HEK293 (cell line): ENCODE measurements around the gene MED16.

Experiments
- EGR2 ChIP-seq: fragments of 450-650 bp; formaldehyde crosslinking; IDR thresholded peaks from 2 replicates; pipeline ENCODE4 v1.5.1; 2016; ENCODE audit warnings: low read depth, missing biosample characterization, missing genetic modification characterization
- FEZF1 ChIP-seq: fragments of 450-650 bp; formaldehyde crosslinking; IDR thresholded peaks from 2 replicates; pipeline ENCODE4 v1.5.1; 2016; ENCODE audit warnings: missing biosample characterization, missing genetic modification characterization
- GLIS1 ChIP-seq: fragments of 450-650 bp; formaldehyde crosslinking; IDR thresholded peaks from 2 replicates; pipeline ENCODE4 v1.5.1; 2016; ENCODE audit warnings: missing biosample characterization, missing genetic modification characterization
- HIC1 ChIP-seq: fragments of 450-650 bp; formaldehyde crosslinking; IDR thresholded peaks from 2 replicates; pipeline ENCODE4 v1.5.1; 2016; ENCODE audit warnings: missing biosample characterization, missing genetic modification characterization
- IKZF3 ChIP-seq: fragments of 450-650 bp; IDR thresholded peaks from 2 replicates; pipeline ENCODE4 v1.5.0; 2018; ENCODE audit warnings: missing biosample characterization, mild to moderate bottlenecking, missing genetic modification characterization, moderate library complexity
- KLF16 ChIP-seq: fragments of 450-650 bp; formaldehyde crosslinking; IDR thresholded peaks from 2 replicates; pipeline ENCODE4 v1.5.1; 2017; ENCODE audit warnings: missing biosample characterization, missing genetic modification characterization
- SP2 ChIP-seq: fragments of 450-650 bp; formaldehyde crosslinking; IDR thresholded peaks from 2 replicates; pipeline ENCODE4 v1.5.1; 2016; ENCODE audit warnings: missing biosample characterization, missing genetic modification characterization
- YY1 ChIP-seq: fragments of 450-650 bp; formaldehyde crosslinking; IDR thresholded peaks from 2 replicates; pipeline ENCODE4 v1.5.1; 2018; ENCODE audit warnings: missing biosample characterization, missing genetic modification characterization
- ZBTB11 ChIP-seq: fragments of 450-650 bp; formaldehyde crosslinking; conservative IDR thresholded peaks from 2 replicates; pipeline ENCODE4 v1.5.1; 2016; ENCODE audit warnings: low read depth, missing biosample characterization, missing genetic modification characterization
- ZBTB17 ChIP-seq: fragments of 450-650 bp; formaldehyde crosslinking; IDR thresholded peaks from 2 replicates; pipeline ENCODE4 v1.5.1; 2016; ENCODE audit warnings: missing biosample characterization, missing genetic modification characterization
- ZBTB48 ChIP-seq: fragments of 450-650 bp; formaldehyde crosslinking; IDR thresholded peaks from 2 replicates; pipeline ENCODE4 v1.5.1; 2016; ENCODE audit warnings: missing biosample characterization, missing genetic modification characterization
- ZBTB6 ChIP-seq: fragments of 450-650 bp; formaldehyde crosslinking; IDR thresholded peaks from 2 replicates; pipeline ENCODE4 v1.5.1; 2017; ENCODE audit warnings: missing biosample characterization, missing genetic modification characterization
- ZEB2 ChIP-seq: fragments of 450-650 bp; formaldehyde crosslinking; IDR thresholded peaks from 2 replicates; pipeline ENCODE4 v1.5.1; 2016; ENCODE audit warnings: missing biosample characterization, missing genetic modification characterization
- ZIC2 ChIP-seq: fragments of 450-650 bp; formaldehyde crosslinking; IDR thresholded peaks from 2 replicates; pipeline ENCODE4 v1.5.1; 2016; ENCODE audit warnings: missing biosample characterization, missing genetic modification characterization
- ZNF169 ChIP-seq: fragments of 450-650 bp; formaldehyde crosslinking; IDR thresholded peaks from 2 replicates; pipeline ENCODE4 v1.5.1; 2016; ENCODE audit warnings: missing biosample characterization, missing genetic modification characterization
- ZNF23 ChIP-seq: fragments of 450-650 bp; formaldehyde crosslinking; IDR thresholded peaks from 2 replicates; pipeline ENCODE4 v1.5.1; 2016; ENCODE audit warnings: missing biosample characterization, missing genetic modification characterization, borderline replicate concordance
- ZNF239 ChIP-seq: fragments of 450-650 bp; formaldehyde crosslinking; IDR thresholded peaks from 2 replicates; pipeline ENCODE4 v1.5.1; 2016; ENCODE audit warnings: missing biosample characterization, missing genetic modification characterization
- ZNF529 ChIP-seq: fragments of 450-650 bp; formaldehyde crosslinking; IDR thresholded peaks from 2 replicates; pipeline ENCODE4 v1.5.1; 2017; ENCODE audit warnings: missing genetic modification characterization, missing biosample characterization; ENCODE audit not compliant: insufficient replicate concordance
- ZNF558 ChIP-seq: fragments of 450-650 bp; formaldehyde crosslinking; IDR thresholded peaks from 2 replicates; pipeline ENCODE4 v1.5.1; 2016; ENCODE audit warnings: missing biosample characterization, missing genetic modification characterization
- ZNF629 ChIP-seq: fragments of 450-650 bp; formaldehyde crosslinking; IDR thresholded peaks from 2 replicates; pipeline ENCODE4 v1.5.1; 2017; ENCODE audit warnings: missing biosample characterization, missing genetic modification characterization
- ZNF645 ChIP-seq: fragments of 450-650 bp; formaldehyde crosslinking; IDR thresholded peaks from 2 replicates; pipeline ENCODE4; 2016; ENCODE audit warnings: missing biosample characterization, missing genetic modification characterization
- ZNF654 ChIP-seq: fragments of 450-650 bp; formaldehyde crosslinking; IDR thresholded peaks from 2 replicates; pipeline ENCODE4 v1.5.1; 2016; ENCODE audit warnings: low read depth, missing biosample characterization, missing genetic modification characterization
- ZNF843 ChIP-seq: fragments of 450-650 bp; formaldehyde crosslinking; IDR thresholded peaks from 2 replicates; pipeline ENCODE4 v1.5.1; 2016; ENCODE audit warnings: missing biosample characterization, missing genetic modification characterization
- ZSCAN30 ChIP-seq: fragments of 450-650 bp; IDR thresholded peaks from 2 replicates; pipeline ENCODE4 v1.5.1; 2018; ENCODE audit warnings: missing biosample characterization, mild to moderate bottlenecking, missing genetic modification characterization, moderate library complexity
- TF ChIP-seq, protein P1 (sequence below): fragments of 450-650 bp; formaldehyde crosslinking; IDR thresholded peaks from 2 replicates; pipeline ENCODE4 v1.5.1; 2017; ENCODE audit warnings: missing biosample characterization, missing genetic modification characterization
- TF ChIP-seq, protein P2 (sequence below): fragments of 450-650 bp; formaldehyde crosslinking; IDR thresholded peaks from 2 replicates; pipeline ENCODE4 v1.5.1; 2016; ENCODE audit warnings: missing biosample characterization, missing genetic modification characterization
- TF ChIP-seq, protein P3 (sequence below): fragments of 450-650 bp; formaldehyde crosslinking; IDR thresholded peaks from 2 replicates; pipeline ENCODE4 v1.5.1; 2017; ENCODE audit warnings: missing biosample characterization, missing genetic modification characterization

MED16 gene

DNA sequence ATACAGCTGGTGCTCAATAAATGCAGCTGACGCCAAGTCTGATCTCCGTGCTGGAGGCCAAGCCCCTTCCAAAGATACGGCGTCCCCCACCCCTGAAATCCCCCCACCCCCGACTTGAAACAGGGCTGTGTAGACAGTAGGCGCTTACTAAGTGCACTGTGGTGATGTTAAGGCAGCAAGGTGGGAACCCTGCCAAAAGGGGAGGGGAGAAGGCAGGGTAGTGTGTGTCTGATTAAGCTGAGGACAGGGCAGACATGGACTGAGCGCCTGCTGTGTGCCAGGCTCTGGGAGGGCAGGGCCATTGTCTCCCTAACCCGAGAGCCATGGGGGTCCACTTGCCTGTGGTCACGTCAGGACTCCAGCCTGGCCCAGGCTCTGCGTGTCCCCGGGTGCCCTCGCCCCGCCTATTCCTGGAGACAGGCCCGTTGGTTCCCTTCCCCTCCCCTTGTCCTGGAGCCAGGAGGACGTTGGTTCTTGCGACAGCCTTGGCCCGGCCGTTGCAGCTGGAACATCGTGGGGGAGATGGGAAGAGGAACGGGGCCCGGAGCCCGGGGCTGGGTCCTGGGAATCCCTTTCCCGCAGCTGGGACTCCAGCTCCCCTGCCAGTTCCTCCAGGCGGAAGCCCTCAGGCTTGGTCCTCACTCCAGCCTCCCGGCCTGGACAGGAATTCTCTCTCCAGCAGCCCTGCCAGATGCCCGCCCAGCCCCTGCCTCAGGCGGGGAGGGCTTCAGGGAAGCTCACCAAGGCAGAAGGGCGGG is 42.6 kb downstream of the MED16 start (continued):
- TF ChIP-seq ZBTB11 (tag by site-specific recombination) = no peak
- TF ChIP-seq SP2 (tag by site-specific recombination) = peak; percentile 36
- TF ChIP-seq ZNF558 = no peak
- no peak for TF ChIP-seq ZNF645 (tag by site-specific recombination)
- peak; percentile 40; the same call in 1 of the 2 replicates for TF ChIP-seq ZEB2
- TF ChIP-seq ZSCAN30 (tag by site-specific recombination) = no peak
- TF ChIP-seq ZBTB6 (tag by site-specific recombination) = peak; percentile 77; the same call in 1 of the 2 replicates
- no peak for TF ChIP-seq FEZF1 (tag by site-specific recombination)
- no peak for TF ChIP-seq ZBTB48 (tag by site-specific recombination)
- no peak for TF ChIP-seq EGR2 (tag by site-specific recombination)
- peak; percentile 88 for TF ChIP-seq ZIC2
- TF ChIP-seq ZNF629 (tag by site-specific recombination) = no peak
- TF ChIP-seq HIC1 (tag by site-specific recombination) = peak; percentile 68; the same call in 1 of the 2 replicates
- TF ChIP-seq ZBTB17 (tag by site-specific recombination) = no peak
- TF ChIP-seq, protein P1, sequence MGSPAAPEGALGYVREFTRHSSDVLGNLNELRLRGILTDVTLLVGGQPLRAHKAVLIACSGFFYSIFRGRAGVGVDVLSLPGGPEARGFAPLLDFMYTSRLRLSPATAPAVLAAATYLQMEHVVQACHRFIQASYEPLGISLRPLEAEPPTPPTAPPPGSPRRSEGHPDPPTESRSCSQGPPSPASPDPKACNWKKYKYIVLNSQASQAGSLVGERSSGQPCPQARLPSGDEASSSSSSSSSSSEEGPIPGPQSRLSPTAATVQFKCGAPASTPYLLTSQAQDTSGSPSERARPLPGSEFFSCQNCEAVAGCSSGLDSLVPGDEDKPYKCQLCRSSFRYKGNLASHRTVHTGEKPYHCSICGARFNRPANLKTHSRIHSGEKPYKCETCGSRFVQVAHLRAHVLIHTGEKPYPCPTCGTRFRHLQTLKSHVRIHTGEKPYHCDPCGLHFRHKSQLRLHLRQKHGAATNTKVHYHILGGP = no peak
- peak; percentile 69; the same call in 1 of the 2 replicates for TF ChIP-seq IKZF3 (tag by site-specific recombination)
- TF ChIP-seq ZNF239 (tag by site-specific recombination) = no peak
- no peak for TF ChIP-seq ZNF529
- no peak for TF ChIP-seq ZNF843 (tag by site-specific recombination)
- TF ChIP-seq GLIS1 (tag by site-specific recombination) = peak; percentile 95
- TF ChIP-seq, protein P2, sequence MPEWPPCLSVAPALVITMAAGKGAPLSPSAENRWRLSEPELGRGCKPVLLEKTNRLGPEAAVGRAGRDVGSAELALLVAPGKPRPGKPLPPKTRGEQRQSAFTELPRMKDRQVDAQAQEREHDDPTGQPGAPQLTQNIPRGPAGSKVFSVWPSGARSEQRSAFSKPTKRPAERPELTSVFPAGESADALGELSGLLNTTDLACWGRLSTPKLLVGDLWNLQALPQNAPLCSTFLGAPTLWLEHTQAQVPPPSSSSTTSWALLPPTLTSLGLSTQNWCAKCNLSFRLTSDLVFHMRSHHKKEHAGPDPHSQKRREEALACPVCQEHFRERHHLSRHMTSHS (tag by site-specific recombination) = no peak
- no peak for TF ChIP-seq ZNF169 (tag by site-specific recombination)
- TF ChIP-seq ZNF654 (tag by site-specific recombination) = no peak
- no peak for TF ChIP-seq KLF16 (tag by site-specific recombination)
- TF ChIP-seq ZNF23 (tag by site-specific recombination) = no peak
- TF ChIP-seq YY1 (tag by site-specific recombination) = no peak
- TF ChIP-seq, protein P3, sequence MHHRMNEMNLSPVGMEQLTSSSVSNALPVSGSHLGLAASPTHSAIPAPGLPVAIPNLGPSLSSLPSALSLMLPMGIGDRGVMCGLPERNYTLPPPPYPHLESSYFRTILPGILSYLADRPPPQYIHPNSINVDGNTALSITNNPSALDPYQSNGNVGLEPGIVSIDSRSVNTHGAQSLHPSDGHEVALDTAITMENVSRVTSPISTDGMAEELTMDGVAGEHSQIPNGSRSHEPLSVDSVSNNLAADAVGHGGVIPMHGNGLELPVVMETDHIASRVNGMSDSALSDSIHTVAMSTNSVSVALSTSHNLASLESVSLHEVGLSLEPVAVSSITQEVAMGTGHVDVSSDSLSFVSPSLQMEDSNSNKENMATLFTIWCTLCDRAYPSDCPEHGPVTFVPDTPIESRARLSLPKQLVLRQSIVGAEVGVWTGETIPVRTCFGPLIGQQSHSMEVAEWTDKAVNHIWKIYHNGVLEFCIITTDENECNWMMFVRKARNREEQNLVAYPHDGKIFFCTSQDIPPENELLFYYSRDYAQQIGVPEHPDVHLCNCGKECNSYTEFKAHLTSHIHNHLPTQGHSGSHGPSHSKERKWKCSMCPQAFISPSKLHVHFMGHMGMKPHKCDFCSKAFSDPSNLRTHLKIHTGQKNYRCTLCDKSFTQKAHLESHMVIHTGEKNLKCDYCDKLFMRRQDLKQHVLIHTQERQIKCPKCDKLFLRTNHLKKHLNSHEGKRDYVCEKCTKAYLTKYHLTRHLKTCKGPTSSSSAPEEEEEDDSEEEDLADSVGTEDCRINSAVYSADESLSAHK (tag by site-specific recombination) = no peak
